ENCODE data around the gene PUS10.

DNA sequence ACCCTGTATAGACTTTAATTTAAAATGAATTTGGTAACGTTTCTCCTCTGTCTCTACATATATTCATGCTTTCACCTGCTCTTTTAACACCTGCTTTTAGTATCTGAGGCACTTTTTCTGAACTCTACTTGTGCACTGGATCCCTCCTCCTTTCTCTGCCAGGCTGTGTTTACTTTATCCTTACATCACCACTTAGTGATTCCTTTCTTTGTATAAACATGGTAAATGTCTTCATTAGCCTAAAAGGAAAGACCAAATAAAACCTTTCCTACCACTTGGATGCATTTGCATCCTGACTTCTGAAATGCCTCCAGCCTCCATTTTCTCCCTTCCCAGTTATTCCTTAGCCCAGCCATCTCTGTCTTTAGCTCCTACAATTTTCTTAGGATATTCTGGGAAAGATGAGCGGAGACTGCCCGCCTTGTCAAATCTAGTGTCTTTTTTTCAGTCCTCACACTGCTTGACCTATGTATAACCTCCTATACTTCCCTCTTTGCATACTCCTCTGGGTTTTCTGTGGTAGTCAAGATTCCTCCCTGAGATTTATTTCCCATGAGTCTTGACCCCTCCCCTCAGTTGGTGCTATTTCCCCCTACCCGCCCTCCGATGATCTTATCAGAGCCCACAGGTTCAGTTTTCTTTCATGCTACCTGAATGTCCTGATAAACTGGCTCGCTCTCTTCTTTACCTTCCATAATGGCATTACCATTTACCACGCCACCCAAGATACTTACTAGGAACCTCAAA, 91.9 kb downstream of the PUS10 start:
- TF ChIP-seq CTCF (optimal IDR thresholded peaks at IDR 0.05 in 1 of 3, IDR thresholded peaks at IDR 0.05 in 1 of 3, conservative IDR thresholded peaks at IDR 0.05 in 1 of 3; ENCODE audit: extremely low read depth in 1 of 3, insufficient read depth in 2 of 3, low read length in 3 of 3) (no peak), EZH2 (IDR thresholded peaks at IDR 0.05; ENCODE audit: low read length) (no peak)

Measured in keratinocyte (primary cell).